ENCODE data around the gene ZNF530. TPM values are rescaled to one million over a fixed set of nuclear protein-coding genes. Genes with fewer than 3 reads are reported as not detected.
A peak's percentile ranks its signal among the peaks of the same experiment; 100 is the strongest.

The ZNF530 gene
- 4.6 TPM for polyA plus RNA-seq (2012; ENCODE audit: low read depth, missing spikeins)

DNA sequence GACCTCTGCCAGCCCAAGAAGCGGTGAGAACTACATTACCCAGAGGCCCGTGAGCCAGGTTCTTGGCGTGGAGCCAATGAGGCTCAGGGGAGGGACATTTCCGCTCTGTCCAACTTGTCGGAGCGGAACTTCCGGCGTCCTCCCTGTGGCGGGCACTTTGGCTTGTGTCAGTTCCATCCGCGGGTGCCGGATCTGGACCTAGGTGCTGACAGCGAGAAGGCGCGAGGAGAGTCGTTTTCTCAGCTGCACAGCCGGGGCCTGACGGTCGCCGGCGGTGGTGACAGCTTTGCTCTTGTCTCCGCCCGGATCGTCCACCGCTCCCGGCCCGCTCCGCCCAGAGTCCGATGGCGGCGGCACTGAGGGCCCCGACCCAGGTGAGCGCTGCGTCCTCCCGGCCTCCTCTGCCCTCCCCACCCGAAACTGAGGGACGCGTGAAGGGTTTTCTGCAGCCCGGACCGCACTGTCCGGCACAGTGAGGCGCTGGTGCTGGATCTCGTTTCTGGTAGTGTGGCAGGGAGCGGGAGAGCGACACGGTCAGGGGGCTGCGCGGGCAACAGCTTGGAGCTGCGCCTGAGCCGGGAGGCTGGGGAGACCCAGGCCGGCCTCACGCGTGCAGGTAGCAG, at the start of gene ZNF530:
Gene ZNF530 (plus strand): TSS at position 125 of the 623 bp plus-strand sequence. CDS start 4,461 bp downstream, outside the sequence.
- TF ChIP-seq SPI1 (IDR thresholded peaks at IDR 0.05; ENCODE audit: low read depth, low read length) (no peak), TAF1 (IDR thresholded peaks at IDR 0.05; ENCODE audit: low read depth, low read length) (no peak), POU2F2 (IDR thresholded peaks at IDR 0.05; ENCODE audit: low read depth, low read length) (no peak), POLR2AphosphoS5 (IDR thresholded peaks at IDR 0.05; ENCODE audit: low read depth, low read length) (peak; percentile 75; the same call in 1 of the 2 replicates), POLR2A (IDR thresholded peaks at IDR 0.05; ENCODE audit: low read depth, low read length) (peak; percentile 45; the same call in 1 of the 2 replicates), PAX5 (IDR thresholded peaks at IDR 0.05; ENCODE audit: insufficient read depth, low read length, severe bottlenecking) (no peak)
- FAIRE-seq (peak; percentile 97), DNase-seq (ENCODE audit: insufficient read length, low spot score) (peak; percentile 85)

DNA sequence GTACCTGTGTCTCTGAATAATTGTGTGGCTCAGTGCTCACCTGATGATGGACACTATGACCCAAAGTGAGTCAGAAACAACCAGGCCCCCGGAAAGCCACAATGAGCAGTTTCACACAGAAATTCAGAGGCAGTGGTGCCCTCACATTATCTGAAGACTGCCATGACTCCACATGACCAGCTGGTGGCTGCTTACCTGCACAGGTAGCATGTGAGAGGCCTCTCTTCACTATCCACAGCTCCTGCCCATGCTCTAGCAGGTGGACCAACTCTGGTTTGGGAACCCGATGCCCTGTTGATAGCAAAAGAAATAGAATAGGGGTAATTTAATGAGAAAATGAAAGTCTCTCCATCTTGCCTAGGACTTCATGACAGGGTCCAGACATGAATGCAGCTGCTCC, 47.3 kb upstream of the ZNF530 start:
- no peak for TF ChIP-seq SPI1 (IDR thresholded peaks at IDR 0.05; ENCODE audit: low read depth, low read length)
- TF ChIP-seq TAF1 (IDR thresholded peaks at IDR 0.05; ENCODE audit: low read depth, low read length) = no peak
- no peak for TF ChIP-seq POLR2AphosphoS5 (IDR thresholded peaks at IDR 0.05; ENCODE audit: low read depth, low read length)
- TF ChIP-seq POU2F2 (IDR thresholded peaks at IDR 0.05; ENCODE audit: low read depth, low read length) = no peak
- no peak for TF ChIP-seq PAX5 (IDR thresholded peaks at IDR 0.05; ENCODE audit: insufficient read depth, low read length, severe bottlenecking)
- TF ChIP-seq POLR2A (IDR thresholded peaks at IDR 0.05; ENCODE audit: low read depth, low read length) = no peak
- no peak for FAIRE-seq
- DNase-seq (ENCODE audit: insufficient read length, low spot score) = no peak

DNA sequence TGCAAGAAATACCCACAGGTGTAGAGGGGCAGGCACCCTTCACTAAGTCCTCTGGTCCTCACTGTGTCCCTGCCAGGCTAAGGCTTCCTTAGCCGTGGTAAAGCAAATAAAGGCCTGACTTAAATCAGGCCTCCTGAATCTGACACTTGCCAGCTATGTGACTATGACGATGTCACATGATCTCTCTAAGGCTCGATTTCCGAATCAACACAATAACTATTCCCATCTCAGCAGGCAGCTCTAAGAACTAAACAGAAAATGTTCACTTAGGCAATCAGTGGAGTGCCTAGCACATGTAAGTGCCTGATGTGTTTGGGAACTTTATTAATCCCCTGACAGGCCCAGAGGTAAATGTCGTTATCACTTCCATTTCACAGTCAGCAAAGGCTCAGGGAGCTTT, 42.0 kb upstream of the ZNF530 start:
- no peak for DNase-seq (ENCODE audit: insufficient read length, low spot score)
- FAIRE-seq = no peak
- no peak for TF ChIP-seq TAF1 (IDR thresholded peaks at IDR 0.05; ENCODE audit: low read depth, low read length)

DNA sequence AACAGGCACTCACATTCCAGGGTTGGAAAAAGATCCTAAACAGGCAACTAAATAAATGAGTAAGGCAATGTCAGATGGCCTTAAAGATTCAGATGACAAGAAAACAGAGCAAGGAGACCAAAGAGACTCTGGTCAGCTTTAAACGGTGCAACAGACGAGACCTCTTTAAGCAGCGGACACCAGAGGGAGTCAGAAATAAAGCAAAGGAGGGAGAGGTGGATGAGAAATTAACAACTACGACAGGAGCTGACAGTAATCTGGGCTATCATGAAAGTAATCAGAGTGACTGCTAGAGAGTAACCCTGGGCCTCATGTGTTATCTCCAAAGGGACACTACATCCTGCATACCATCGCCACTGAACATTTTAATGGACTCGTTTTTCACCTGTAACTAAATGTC, 41.2 kb upstream of the ZNF530 start:
- TF ChIP-seq PAX5 (IDR thresholded peaks at IDR 0.05; ENCODE audit: insufficient read depth, low read length, severe bottlenecking) (no peak), POLR2A (IDR thresholded peaks at IDR 0.05; ENCODE audit: low read depth, low read length) (no peak), TAF1 (IDR thresholded peaks at IDR 0.05; ENCODE audit: low read depth, low read length) (no peak), POLR2AphosphoS5 (IDR thresholded peaks at IDR 0.05; ENCODE audit: low read depth, low read length) (no peak), SPI1 (IDR thresholded peaks at IDR 0.05; ENCODE audit: low read depth, low read length) (no peak), POU2F2 (IDR thresholded peaks at IDR 0.05; ENCODE audit: low read depth, low read length) (no peak)
- FAIRE-seq (peak; percentile 81), DNase-seq (ENCODE audit: insufficient read length, low spot score) (no peak)

DNA sequence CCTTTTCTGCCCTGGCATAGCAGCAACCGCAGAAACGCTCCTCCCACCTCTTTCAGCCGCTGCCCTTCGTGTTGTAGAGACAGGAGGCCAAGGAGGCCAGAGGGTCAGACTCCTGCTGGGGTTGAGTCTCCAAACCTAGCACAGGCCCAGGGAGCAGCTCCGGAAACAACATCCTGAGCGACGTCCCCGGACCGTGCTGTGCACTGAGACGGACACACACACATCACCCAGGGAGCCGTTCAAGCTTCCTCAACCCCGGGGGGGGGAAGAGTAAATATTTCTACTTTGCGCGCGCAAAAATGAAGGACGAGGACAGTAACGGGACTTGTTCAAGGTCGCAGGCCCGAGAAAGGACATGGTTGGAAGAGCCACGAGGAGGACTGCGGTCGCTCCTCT, 40.7 kb upstream of the ZNF530 start:
- TF ChIP-seq TAF1 (IDR thresholded peaks at IDR 0.05; ENCODE audit: low read depth, low read length) = no peak
- TF ChIP-seq POLR2A (IDR thresholded peaks at IDR 0.05; ENCODE audit: low read depth, low read length) = no peak
- no peak for TF ChIP-seq POU2F2 (IDR thresholded peaks at IDR 0.05; ENCODE audit: low read depth, low read length)
- no peak for TF ChIP-seq PAX5 (IDR thresholded peaks at IDR 0.05; ENCODE audit: insufficient read depth, low read length, severe bottlenecking)
- no peak for TF ChIP-seq POLR2AphosphoS5 (IDR thresholded peaks at IDR 0.05; ENCODE audit: low read depth, low read length)
- no peak for TF ChIP-seq SPI1 (IDR thresholded peaks at IDR 0.05; ENCODE audit: low read depth, low read length)
- DNase-seq (ENCODE audit: insufficient read length, low spot score) (peak; percentile 24), FAIRE-seq (no peak)

DNA sequence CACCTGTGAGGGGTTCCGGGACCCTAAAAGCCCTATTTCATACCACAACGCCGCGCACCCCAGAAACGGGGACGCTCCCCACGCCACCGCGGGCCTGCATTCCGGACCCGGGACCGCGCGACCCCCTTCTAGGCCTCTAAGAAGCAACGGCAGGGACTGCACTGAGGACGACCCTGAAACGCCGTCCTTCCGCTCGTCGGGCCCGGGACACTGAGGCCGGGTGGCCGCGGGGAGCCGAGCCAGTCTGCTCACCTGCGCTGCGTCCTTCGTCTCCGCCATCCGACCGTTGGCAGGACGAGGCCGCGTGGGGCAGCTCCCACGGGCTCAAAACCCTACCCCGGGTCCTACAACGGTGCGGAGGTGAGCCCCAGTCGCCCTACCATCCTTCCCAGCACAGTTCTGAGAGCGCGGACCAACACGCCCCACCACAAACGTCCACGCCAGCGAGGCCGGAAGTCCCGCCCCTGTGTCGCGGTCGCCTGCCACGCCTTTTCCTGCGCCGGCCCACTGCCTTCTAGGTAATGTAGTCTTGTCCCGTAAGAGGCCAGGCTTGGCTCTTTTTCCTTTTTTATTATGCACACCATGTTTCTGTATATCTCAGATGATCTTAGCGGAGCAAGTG, 40.2 kb upstream of the ZNF530 start, which contains the start of gene ZNF550:
Gene ZNF550 (minus strand): TSS at position 460 of the 622 bp plus-strand sequence. CDS start 181 bp downstream, at position 279.
- peak; percentile 96 for FAIRE-seq
- no peak for TF ChIP-seq POU2F2 (IDR thresholded peaks at IDR 0.05; ENCODE audit: low read depth, low read length)
- TF ChIP-seq TAF1 (IDR thresholded peaks at IDR 0.05; ENCODE audit: low read depth, low read length) = peak; percentile 69; the same call in 1 of the 2 replicates
- TF ChIP-seq POLR2A (IDR thresholded peaks at IDR 0.05; ENCODE audit: low read depth, low read length) = peak; percentile 53
- no peak for TF ChIP-seq PAX5 (IDR thresholded peaks at IDR 0.05; ENCODE audit: insufficient read depth, low read length, severe bottlenecking)
- TF ChIP-seq SPI1 (IDR thresholded peaks at IDR 0.05; ENCODE audit: low read depth, low read length) = no peak
- TF ChIP-seq POLR2AphosphoS5 (IDR thresholded peaks at IDR 0.05; ENCODE audit: low read depth, low read length) = peak; percentile 58; the same call in 1 of the 2 replicates
- peak; percentile 91 for DNase-seq (ENCODE audit: insufficient read length, low spot score)

DNA sequence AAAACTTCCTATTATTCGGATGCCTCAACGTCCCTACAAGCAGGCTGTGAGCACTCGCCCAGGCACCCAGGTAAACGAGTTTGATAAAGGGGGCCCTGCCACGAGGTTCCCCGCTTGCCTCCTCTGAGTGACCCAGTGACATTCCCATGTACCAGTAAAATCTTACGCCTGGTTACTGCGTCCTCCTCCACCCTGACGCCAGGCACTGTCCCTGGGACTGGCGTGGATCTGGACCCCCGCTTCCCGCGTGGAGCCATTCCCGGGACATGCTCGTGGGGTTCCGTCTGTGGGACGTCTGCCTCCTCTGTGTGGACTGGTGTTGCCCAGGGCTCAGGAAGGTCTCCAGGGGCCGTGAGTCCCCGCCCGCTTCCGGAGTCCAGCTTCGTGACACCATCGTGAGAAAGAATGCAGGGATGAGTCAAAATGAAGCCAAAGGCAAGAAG, 39.6 kb upstream of the ZNF530 start:
- DNase-seq (ENCODE audit: insufficient read length, low spot score) (no peak), FAIRE-seq (no peak)
- TF ChIP-seq POU2F2 (IDR thresholded peaks at IDR 0.05; ENCODE audit: low read depth, low read length) = no peak
- no peak for TF ChIP-seq TAF1 (IDR thresholded peaks at IDR 0.05; ENCODE audit: low read depth, low read length)
- TF ChIP-seq SPI1 (IDR thresholded peaks at IDR 0.05; ENCODE audit: low read depth, low read length) = no peak
- TF ChIP-seq PAX5 (IDR thresholded peaks at IDR 0.05; ENCODE audit: insufficient read depth, low read length, severe bottlenecking) = no peak
- TF ChIP-seq POLR2A (IDR thresholded peaks at IDR 0.05; ENCODE audit: low read depth, low read length) = no peak
- TF ChIP-seq POLR2AphosphoS5 (IDR thresholded peaks at IDR 0.05; ENCODE audit: low read depth, low read length) = no peak

DNA sequence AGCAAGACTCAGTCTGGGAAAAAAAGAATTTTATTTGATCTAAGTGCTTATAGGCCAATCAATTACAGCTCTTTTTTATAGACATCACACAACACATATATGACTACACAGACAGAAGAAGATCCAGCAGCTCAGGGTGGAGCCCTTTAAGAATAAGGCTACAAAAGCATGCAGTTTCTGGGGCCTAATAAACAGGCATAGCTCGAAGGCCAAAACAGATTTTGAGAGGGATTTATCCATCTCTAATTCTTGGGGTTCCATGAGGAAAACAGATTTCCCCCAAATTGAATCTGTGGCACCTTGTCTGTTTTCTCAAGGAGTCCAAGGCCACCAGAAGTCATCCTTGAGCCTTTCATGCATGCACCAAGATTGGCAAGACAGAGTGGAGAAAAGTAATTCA, 36.1 kb upstream of the ZNF530 start:
- FAIRE-seq (no peak), DNase-seq (ENCODE audit: insufficient read length, low spot score) (no peak)
- no peak for TF ChIP-seq POLR2AphosphoS5 (IDR thresholded peaks at IDR 0.05; ENCODE audit: low read depth, low read length)
- no peak for TF ChIP-seq TAF1 (IDR thresholded peaks at IDR 0.05; ENCODE audit: low read depth, low read length)
- no peak for TF ChIP-seq POU2F2 (IDR thresholded peaks at IDR 0.05; ENCODE audit: low read depth, low read length)
- no peak for TF ChIP-seq PAX5 (IDR thresholded peaks at IDR 0.05; ENCODE audit: insufficient read depth, low read length, severe bottlenecking)
- TF ChIP-seq SPI1 (IDR thresholded peaks at IDR 0.05; ENCODE audit: low read depth, low read length) = no peak
- TF ChIP-seq POLR2A (IDR thresholded peaks at IDR 0.05; ENCODE audit: low read depth, low read length) = no peak

DNA sequence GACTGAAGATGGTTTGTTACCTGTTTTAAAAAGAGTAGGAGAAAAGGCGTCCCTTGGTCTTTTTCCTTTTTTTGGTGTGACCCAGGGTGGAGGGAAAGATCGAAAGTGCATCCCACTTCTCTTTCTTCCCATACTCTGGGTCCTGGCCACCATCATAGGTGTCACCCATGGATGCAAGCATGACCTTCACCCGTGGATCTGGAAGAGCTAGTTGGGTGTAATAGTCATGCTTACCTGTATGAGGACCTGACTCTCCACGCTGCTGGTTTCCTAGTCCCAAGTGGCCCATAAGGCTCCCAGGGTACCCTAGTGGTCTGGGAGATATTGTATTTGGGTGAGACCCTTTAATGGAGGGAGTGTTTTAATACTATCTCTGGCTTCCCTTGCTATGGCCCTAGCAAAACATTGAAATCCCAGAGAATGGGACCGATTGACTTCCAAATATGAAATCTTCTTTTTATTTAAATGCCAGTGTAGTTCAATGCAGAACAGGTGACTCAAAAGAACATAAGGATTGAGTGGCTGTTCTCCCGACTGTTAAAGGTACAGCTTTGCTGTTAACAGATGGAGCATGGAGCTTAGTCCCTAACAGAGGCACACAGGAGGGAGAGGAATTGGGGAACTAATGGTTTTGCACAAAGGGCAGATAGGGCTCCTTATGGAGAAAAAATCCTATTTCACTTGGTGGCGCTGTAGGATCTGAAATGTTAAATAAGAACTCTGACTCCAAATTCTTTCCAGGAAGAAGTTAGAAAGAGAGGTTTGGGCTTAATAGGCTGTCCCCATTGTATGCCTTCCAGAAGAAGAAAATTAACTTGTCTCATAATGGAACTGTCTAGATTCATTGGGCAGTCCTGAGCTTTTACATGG, 33.1 kb upstream of the ZNF530 start:
- FAIRE-seq (no peak), DNase-seq (ENCODE audit: insufficient read length, low spot score) (no peak)
- TF ChIP-seq POU2F2 (IDR thresholded peaks at IDR 0.05; ENCODE audit: low read depth, low read length) = no peak
- TF ChIP-seq PAX5 (IDR thresholded peaks at IDR 0.05; ENCODE audit: insufficient read depth, low read length, severe bottlenecking) = no peak
- no peak for TF ChIP-seq POLR2A (IDR thresholded peaks at IDR 0.05; ENCODE audit: low read depth, low read length)
- no peak for TF ChIP-seq SPI1 (IDR thresholded peaks at IDR 0.05; ENCODE audit: low read depth, low read length)
- TF ChIP-seq POLR2AphosphoS5 (IDR thresholded peaks at IDR 0.05; ENCODE audit: low read depth, low read length) = no peak
- no peak for TF ChIP-seq TAF1 (IDR thresholded peaks at IDR 0.05; ENCODE audit: low read depth, low read length)

All from GM12891 (cell line).